WTC11 (cell line): Measurements from ENCODE around the gene RMC1. TPM values are rescaled to one million over a fixed set of nuclear protein-coding genes. Genes with fewer than 3 reads are reported as not detected.

ENCODE experiments used
- ATAC-seq: fragments of 200-7000 bp; cut with Tn5 transposase; 2 replicates; pipeline ENCODE4 v1.10.0; 2021; ENCODE audit warnings: mild to moderate bottlenecking, moderate library complexity
- CTCF ChIA-PET: fragments of 300-600 bp; sonication (Branson Sonifier 250); formaldehyde crosslinking; loops from one replicate; lab custom pipeline; 2021; ENCODE audit warnings: antibody characterized with exemption; lab: Charles Lee
- POLR2A ChIA-PET: fragments of 350-600 bp; sonication (Branson Sonifier 250); formaldehyde crosslinking; loops from one replicate; lab custom pipeline; 2021; ENCODE audit warnings: antibody characterized with exemption; lab: Charles Lee
- DNase-seq: peaks from one replicate; pipeline ENCODE4 v3.0.0; 2021; ENCODE audit warnings: low spot score
- H3K27ac Mint-ChIP-seq: 2 replicates; pipeline ENCODE4 v1.8.0; 2021; ENCODE audit warnings: mixed read lengths
- H3K27me3 Mint-ChIP-seq: 2 replicates; pipeline ENCODE4 v1.8.0; 2021; ENCODE audit warnings: low read depth, mild to moderate bottlenecking, moderate library complexity, mixed read lengths
- H3K36me3 Mint-ChIP-seq: 2 replicates; pipeline ENCODE4 v1.8.0; 2021; ENCODE audit warnings: mixed read lengths
- H3K4me1 Mint-ChIP-seq: 2 replicates; pipeline ENCODE4 v1.8.0; 2022; ENCODE audit warnings: mixed read lengths
- H3K4me3 Mint-ChIP-seq: 2 replicates; pipeline ENCODE4 v1.8.0; 2021; ENCODE audit warnings: mild to moderate bottlenecking, moderate library complexity, mixed read lengths
- H3K9me3 Mint-ChIP-seq: 2 replicates; pipeline ENCODE4 v1.8.0; 2021; ENCODE audit warnings: mixed read lengths
- ARID4B ChIP-seq: sonication (generic); formaldehyde crosslinking; IDR thresholded peaks from 2 replicates; pipeline ENCODE4 v1.8.0; 2023; ENCODE audit warnings: missing genetic modification reagents, mild to moderate bottlenecking, borderline replicate concordance
- ATF1 ChIP-seq: sonication (generic); formaldehyde crosslinking; IDR thresholded peaks from 2 replicates; pipeline ENCODE4 v1.8.1; 2023; ENCODE audit warnings: mild to moderate bottlenecking, moderate library complexity, missing genetic modification reagents
- CBFB ChIP-seq: sonication (generic); formaldehyde crosslinking; IDR thresholded peaks from 2 replicates; pipeline ENCODE4 v1.8.1; 2022; ENCODE audit warnings: mild to moderate bottlenecking, low read depth, missing genetic modification reagents
- CREM ChIP-seq: sonication (generic); formaldehyde crosslinking; IDR thresholded peaks from 2 replicates; pipeline ENCODE4 v1.8.1; 2022; ENCODE audit warnings: mild to moderate bottlenecking, missing genetic modification reagents, moderate library complexity
- EMX1 ChIP-seq: fragments of 250-450 bp; sonication (Bioruptor Pico); IDR thresholded peaks from 2 replicates; pipeline ENCODE4 v1.8.0; 2021; ENCODE audit warnings: mild to moderate bottlenecking
- GRHL2 ChIP-seq: fragments of 250-450 bp; sonication (Bioruptor Pico); IDR thresholded peaks from 2 replicates; pipeline ENCODE4 v1.8.0; 2022; ENCODE audit warnings: mild to moderate bottlenecking, moderate library complexity; ENCODE audit not compliant: insufficient replicate concordance, severe bottlenecking
- GTF2I ChIP-seq: fragments of 250-450 bp; sonication (Bioruptor Pico); conservative IDR thresholded peaks from 2 replicates; pipeline ENCODE4 v1.4.0; 2021; ENCODE audit warnings: mild to moderate bottlenecking
- JUN ChIP-seq: sonication (generic); formaldehyde crosslinking; IDR thresholded peaks from 2 replicates; pipeline ENCODE4 v1.8.0; 2023; ENCODE audit warnings: mild to moderate bottlenecking, missing genetic modification reagents
- NR2C2 ChIP-seq: sonication (generic); formaldehyde crosslinking; IDR thresholded peaks from 2 replicates; pipeline ENCODE4 v1.8.0; 2022; ENCODE audit warnings: mild to moderate bottlenecking, missing genetic modification reagents
- OVOL2 ChIP-seq: fragments of 250-450 bp; sonication (Bioruptor Pico); IDR thresholded peaks from 2 replicates; pipeline ENCODE4 v1.9.0; 2021; ENCODE audit warnings: mild to moderate bottlenecking, borderline replicate concordance
- STAT6 ChIP-seq: sonication (generic); formaldehyde crosslinking; conservative IDR thresholded peaks from 2 replicates; pipeline ENCODE4 v1.8.1; 2023; ENCODE audit warnings: mild to moderate bottlenecking, low read depth, missing genetic modification reagents, moderate library complexity
- TCF7 ChIP-seq: sonication (generic); formaldehyde crosslinking; IDR thresholded peaks from 2 replicates; pipeline ENCODE4 v1.8.0; 2022; ENCODE audit warnings: mild to moderate bottlenecking, low read depth, missing genetic modification reagents, moderate library complexity
- ZNF138 ChIP-seq: sonication (generic); formaldehyde crosslinking; conservative IDR thresholded peaks from 2 replicates; pipeline ENCODE4 v1.8.1; 2022; ENCODE audit warnings: mild to moderate bottlenecking, moderate library complexity, missing genetic modification reagents
- ZNF425 ChIP-seq: fragments of 250-450 bp; sonication (Bioruptor Pico); conservative IDR thresholded peaks from 2 replicates; pipeline ENCODE4 v1.9.0; 2021; ENCODE audit warnings: mild to moderate bottlenecking
- ZNF512 ChIP-seq: sonication (generic); formaldehyde crosslinking; IDR thresholded peaks from 2 replicates; pipeline ENCODE4 v1.8.1; 2022; ENCODE audit warnings: missing genetic modification reagents, borderline replicate concordance
- total RNA-seq: library from RNA; stranded (reverse); gene quantifications from 3 replicates; pipeline ENCODE4 v1.2.3, GENCODE V29; 2021
- TF ChIP-seq, protein P1 (sequence below): fragments of 250-450 bp; sonication (Bioruptor Pico); IDR thresholded peaks from 2 replicates; pipeline ENCODE4 v1.9.0; 2021; ENCODE audit warnings: mild to moderate bottlenecking

RMC1 gene
- total RNA-seq, 1 experiment from 2014 or later = 15.6 TPM

DNA sequence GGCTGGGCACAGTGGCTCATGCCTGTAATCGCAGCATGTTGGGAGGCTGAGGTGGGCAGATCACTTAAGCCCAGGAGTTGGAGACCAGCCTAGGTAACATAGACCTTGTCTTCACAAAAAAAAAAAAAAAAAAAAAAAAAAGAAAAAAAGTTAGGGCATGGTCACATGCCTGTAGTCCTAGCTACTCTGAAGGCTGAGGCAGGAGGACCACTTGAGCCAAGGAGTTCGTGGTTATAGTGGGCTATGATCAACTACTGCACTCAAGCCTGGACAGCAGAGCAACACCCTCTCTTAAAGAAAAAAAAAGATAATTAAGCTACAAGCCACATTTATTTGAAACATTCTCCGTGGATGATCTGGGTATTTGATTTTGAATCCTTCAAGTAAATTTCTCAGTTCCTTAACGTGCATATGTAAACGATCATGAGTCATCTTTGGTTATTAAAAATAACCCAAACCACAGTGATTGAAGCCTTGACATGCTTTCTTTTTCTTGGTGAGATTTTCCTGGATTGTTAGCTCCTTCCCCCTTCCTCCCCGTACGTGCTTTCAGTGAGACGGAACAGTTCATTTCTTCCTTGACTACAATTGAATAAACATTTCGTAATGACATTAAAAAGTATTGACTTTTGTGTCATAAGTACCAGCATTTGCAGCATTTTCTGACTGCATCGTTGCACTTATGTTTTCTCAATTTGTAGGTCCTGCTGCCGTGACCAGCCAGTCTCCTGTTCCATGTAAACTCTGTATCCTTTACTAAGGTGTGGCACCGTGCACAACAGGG lies 20.3 kb downstream of the RMC1 start:
- POLR2A ChIA-PET = no interaction called here
- CTCF ChIA-PET = interaction anchor here (2.0 kb wide), 1 partner anchor 25 kb away, joined by 8 read pairs; no protein-coding TSS in a partner anchor
- DNase-seq (no peak), ATAC-seq (no peak)
- peak overlapping the region; percentile 2; the same call in 1 of the 2 replicates for H3K27ac Mint-ChIP-seq
- no peak overlapping the region for H3K4me3 Mint-ChIP-seq
- no peaks in the 10 kb centered on the region for H3K27me3 Mint-ChIP-seq
- no peaks in the 10 kb centered on the region for H3K4me1 Mint-ChIP-seq
- TF ChIP-seq TCF7 (CRISPR knock-in tag) = no peak
- TF ChIP-seq ZNF512 (CRISPR knock-in tag) = no peak
- no peak for TF ChIP-seq OVOL2
- TF ChIP-seq JUN (CRISPR knock-in tag) = no peak
- TF ChIP-seq EMX1 (CRISPR knock-in tag) = no peak
- TF ChIP-seq GRHL2 (CRISPR knock-in tag) = no peak
- H3K9me3 Mint-ChIP-seq = no peaks in the 10 kb centered on the region
- peaks cover 56% of the 10 kb centered on the region for H3K36me3 Mint-ChIP-seq

- H3K27me3 Mint-ChIP-seq = no peaks in the 10 kb centered on the region
- no peaks in the 10 kb centered on the region for H3K4me1 Mint-ChIP-seq
- no peak overlapping the region for H3K27ac Mint-ChIP-seq
- peaks cover 58% of the 10 kb centered on the region for H3K36me3 Mint-ChIP-seq
- ATAC-seq = no peak
- H3K4me3 Mint-ChIP-seq = no peak overlapping the region
- TF ChIP-seq NR2C2 = no peak
- no peaks in the 10 kb centered on the region for H3K9me3 Mint-ChIP-seq
- ChIA-PET POLR2A (no interaction called here), CTCF (interaction anchor here (2.0 kb wide), 1 partner anchor 26 kb away, joined by 8 read pairs; no protein-coding TSS in a partner anchor)
- no peak for DNase-seq
These were observed 20.9 kb downstream of the RMC1 start for GRCh38 chr18:23524213-23524707.

DNA sequence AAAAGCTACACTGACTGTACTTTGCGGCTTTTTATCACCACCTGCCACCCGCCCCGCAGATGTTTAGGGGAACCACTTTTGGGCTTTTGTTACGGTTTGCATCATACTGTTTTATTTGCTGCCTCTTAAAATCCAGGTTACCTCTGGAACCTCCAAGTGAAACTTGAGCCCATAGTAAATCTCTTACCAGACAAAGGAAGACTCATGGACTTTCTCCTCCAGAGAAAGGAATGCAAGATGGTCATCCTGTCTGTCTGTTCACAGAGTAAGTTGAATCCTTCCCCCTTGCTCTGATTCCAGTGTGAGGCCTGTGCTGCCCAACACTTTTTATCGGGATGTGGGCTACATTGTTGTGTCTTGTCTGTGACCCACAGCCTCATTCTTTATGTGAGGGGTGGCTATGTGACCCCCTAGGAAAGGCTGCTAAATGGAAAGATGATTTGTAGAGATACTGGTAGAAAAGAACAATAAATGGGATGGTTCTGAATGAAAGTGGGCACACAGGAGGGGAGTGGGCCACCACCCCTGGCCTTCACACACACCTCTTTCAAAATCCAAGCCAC lies 23.3 kb downstream of the RMC1 start:
- no peak overlapping the region for H3K4me3 Mint-ChIP-seq
- H3K36me3 Mint-ChIP-seq = peaks cover 56% of the 10 kb centered on the region
- no peaks in the 10 kb centered on the region for H3K27me3 Mint-ChIP-seq
- no peak for DNase-seq
- no peak for ATAC-seq
- TF ChIP-seq GTF2I (CRISPR knock-in tag) (no peak), CBFB (CRISPR knock-in tag) (no peak), CREM (CRISPR knock-in tag) (no peak), ARID4B (no peak), ATF1 (CRISPR knock-in tag) (no peak), ZNF138 (CRISPR knock-in tag) (no peak), ZNF425 (CRISPR knock-in tag) (no peak), STAT6 (CRISPR knock-in tag) (no peak)
- TF ChIP-seq, protein P1, sequence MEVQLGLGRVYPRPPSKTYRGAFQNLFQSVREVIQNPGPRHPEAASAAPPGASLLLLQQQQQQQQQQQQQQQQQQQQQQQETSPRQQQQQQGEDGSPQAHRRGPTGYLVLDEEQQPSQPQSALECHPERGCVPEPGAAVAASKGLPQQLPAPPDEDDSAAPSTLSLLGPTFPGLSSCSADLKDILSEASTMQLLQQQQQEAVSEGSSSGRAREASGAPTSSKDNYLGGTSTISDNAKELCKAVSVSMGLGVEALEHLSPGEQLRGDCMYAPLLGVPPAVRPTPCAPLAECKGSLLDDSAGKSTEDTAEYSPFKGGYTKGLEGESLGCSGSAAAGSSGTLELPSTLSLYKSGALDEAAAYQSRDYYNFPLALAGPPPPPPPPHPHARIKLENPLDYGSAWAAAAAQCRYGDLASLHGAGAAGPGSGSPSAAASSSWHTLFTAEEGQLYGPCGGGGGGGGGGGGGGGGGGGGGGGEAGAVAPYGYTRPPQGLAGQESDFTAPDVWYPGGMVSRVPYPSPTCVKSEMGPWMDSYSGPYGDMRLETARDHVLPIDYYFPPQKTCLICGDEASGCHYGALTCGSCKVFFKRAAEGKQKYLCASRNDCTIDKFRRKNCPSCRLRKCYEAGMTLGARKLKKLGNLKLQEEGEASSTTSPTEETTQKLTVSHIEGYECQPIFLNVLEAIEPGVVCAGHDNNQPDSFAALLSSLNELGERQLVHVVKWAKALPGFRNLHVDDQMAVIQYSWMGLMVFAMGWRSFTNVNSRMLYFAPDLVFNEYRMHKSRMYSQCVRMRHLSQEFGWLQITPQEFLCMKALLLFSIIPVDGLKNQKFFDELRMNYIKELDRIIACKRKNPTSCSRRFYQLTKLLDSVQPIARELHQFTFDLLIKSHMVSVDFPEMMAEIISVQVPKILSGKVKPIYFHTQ (CRISPR knock-in tag) = no peak
- TF ChIP-seq, all 79 proteins: peak for 0
- ChIA-PET POLR2A (no interaction called here), CTCF (interaction anchor here (1.4 kb wide), 1 partner anchor 11 kb away, joined by 4 read pairs; no protein-coding TSS in a partner anchor)
- H3K4me1 Mint-ChIP-seq = no peaks in the 10 kb centered on the region
- no peaks in the 10 kb centered on the region for H3K9me3 Mint-ChIP-seq
- peak overlapping the region; percentile 93 for H3K27ac Mint-ChIP-seq
